Mesendoderm (in vitro differentiated cells): Measurements from ENCODE around the gene PSMA8.
A peak's percentile ranks its signal among the peaks of the same experiment; 100 is the strongest.
"Not testable (repeated sequence)": the region's sequence is repeated elsewhere in the genome, so short reads cannot be mapped to it uniquely, and the experiment has no call there.

ENCODE experiments used
- DNase-seq: peaks from one replicate; pipeline ENCODE4 v3.0.0; 2013
- H2AK5ac ChIP-seq: 2 replicates; pipeline ENCODE4 v1.6.1; 2013; ENCODE audit warnings: low read length, inconsistent platforms
- H2BK120ac ChIP-seq: 2 replicates; pipeline ENCODE4 v1.6.1; 2013; ENCODE audit warnings: low read depth, mild to moderate bottlenecking, low read length, moderate library complexity, mixed read lengths
- H2BK15ac ChIP-seq: replicated peaks from 2 replicates; pipeline ENCODE4 v1.6.1; 2013; ENCODE audit warnings: low read depth, mild to moderate bottlenecking, moderate library complexity
- H2BK5ac ChIP-seq: 2 replicates; pipeline ENCODE4 v1.6.1; 2013; ENCODE audit warnings: low read length, inconsistent platforms
- H3K18ac ChIP-seq: 2 replicates; pipeline ENCODE4 v1.6.1; 2013; ENCODE audit warnings: mild to moderate bottlenecking, low read length, mixed read lengths
- H3K23ac ChIP-seq: one replicate; pipeline ENCODE4 v1.6.1; 2013; ENCODE audit warnings: low read length
- H3K27ac ChIP-seq: 2 replicates; pipeline ENCODE4 v1.5.1; 2013; ENCODE audit warnings: low read depth, mild to moderate bottlenecking, inconsistent platforms, low read length, moderate library complexity
- H3K27me3 ChIP-seq: 2 replicates; pipeline ENCODE4 v1.6.1; 2013; ENCODE audit warnings: low read length, control low read depth, mild to moderate bottlenecking, inconsistent platforms; ENCODE audit not compliant: insufficient read depth, poor library complexity
- H3K36me3 ChIP-seq: 2 replicates; pipeline ENCODE4 v1.6.1; 2013; ENCODE audit warnings: low read length, inconsistent platforms; ENCODE audit not compliant: control insufficient read depth, insufficient read depth
- H3K4ac ChIP-seq: one replicate; pipeline ENCODE4 v1.6.1; 2013; ENCODE audit warnings: low read depth, mild to moderate bottlenecking, low read length, moderate library complexity
- H3K4me1 ChIP-seq: 2 replicates; pipeline ENCODE4 v1.6.1; 2013; ENCODE audit warnings: low read depth, low read length, inconsistent platforms; ENCODE audit not compliant: control insufficient read depth
- H3K4me2 ChIP-seq: 2 replicates; pipeline ENCODE4 v1.6.1; 2013; ENCODE audit warnings: low read length
- H3K4me3 ChIP-seq: 2 replicates; pipeline ENCODE4 v1.5.1; 2013; ENCODE audit warnings: mild to moderate bottlenecking, low read length
- H3K56ac ChIP-seq: one replicate; pipeline ENCODE4 v1.6.1; 2013; ENCODE audit warnings: low read length
- H3K79me1 ChIP-seq: 2 replicates; pipeline ENCODE4 v1.6.1; 2013; ENCODE audit warnings: low read length, inconsistent platforms
- H3K79me2 ChIP-seq: 2 replicates; pipeline ENCODE4 v1.6.1; 2013; ENCODE audit warnings: mild to moderate bottlenecking, low read length; ENCODE audit not compliant: control insufficient read depth, insufficient read depth
- H3K9ac ChIP-seq: 2 replicates; pipeline ENCODE4 v1.6.1; 2013; ENCODE audit warnings: low read length, inconsistent platforms
- H4K5ac ChIP-seq: one replicate; pipeline ENCODE4 v1.6.1; 2013; ENCODE audit warnings: low read length
- H4K8ac ChIP-seq: one replicate; pipeline ENCODE4 v1.6.1; 2013; ENCODE audit warnings: low read depth, mild to moderate bottlenecking, control low read depth, low read length, moderate library complexity
- WGBS: extraction: QIAGEN DNeasy Blood & Tissue Kit; methylation state at CpG from one replicate; pipeline ENCODE4 v1.1.7; 2013; ENCODE audit warnings: low lambda C conversion rate, missing lambda C conversion rate; ENCODE audit not compliant: insufficient coverage; ENCODE audit errors: extremely low coverage; 5-methylcytosine and 5-hydroxymethylcytosine counted together

Gene PSMA8

GRCh38 chr18:26237363-26237762 lies 103.7 kb downstream of the PSMA8 start:
- not testable (repeated sequence) for H3K4ac ChIP-seq, H2AK5ac ChIP-seq, H3K56ac ChIP-seq, H4K8ac ChIP-seq, H4K5ac ChIP-seq, H3K23ac ChIP-seq, H3K36me3 ChIP-seq, H3K27me3 ChIP-seq, H3K18ac ChIP-seq, H2BK5ac ChIP-seq, H2BK120ac ChIP-seq, H2BK15ac ChIP-seq, H3K4me2 ChIP-seq, H3K79me1 ChIP-seq, H3K9ac ChIP-seq, H3K4me3 ChIP-seq, H3K27ac ChIP-seq
- DNase-seq, result peak; percentile 61
- H3K79me2 ChIP-seq, result peaks cover 15% of the 10 kb centered on the region
- H3K4me1 ChIP-seq, result peaks cover 17% of the 10 kb centered on the region
- no CpG with 5 or more reads among the region's 2 CpGs for WGBS

DNA sequence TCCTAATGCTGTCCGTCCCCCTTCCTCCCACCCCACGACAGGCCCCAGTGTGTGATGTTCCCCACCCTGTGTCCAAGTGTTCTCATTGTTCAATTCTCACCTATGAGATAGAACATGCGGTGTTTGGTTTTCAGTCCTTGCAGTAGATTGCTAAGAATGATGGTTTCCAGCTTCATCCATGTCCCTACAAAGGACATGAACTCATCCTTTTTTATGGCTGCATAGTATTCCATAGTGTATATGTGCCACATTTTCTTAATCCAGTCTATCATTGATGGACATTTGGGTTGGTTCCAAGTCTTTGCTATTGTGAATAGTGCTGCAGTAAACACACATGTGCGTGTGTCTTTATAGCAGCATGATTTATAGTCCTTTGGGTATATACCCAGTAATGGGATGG lies 105.0 kb downstream of the PSMA8 start:
- peaks cover 14% of the 10 kb centered on the region for H3K79me2 ChIP-seq
- WGBS, result no CpG with 5 or more reads among the region's 4 CpGs
- H3K4me1 ChIP-seq, H3K27ac ChIP-seq, H3K4me3 ChIP-seq, H2BK5ac ChIP-seq, DNase-seq, H3K9ac ChIP-seq, H4K5ac ChIP-seq, H3K27me3 ChIP-seq, H3K36me3 ChIP-seq, H3K18ac ChIP-seq, H3K4ac ChIP-seq, H4K8ac ChIP-seq, H3K23ac ChIP-seq, H3K4me2 ChIP-seq, H2BK15ac ChIP-seq, H3K79me1 ChIP-seq, H3K56ac ChIP-seq, H2BK120ac ChIP-seq, H2AK5ac ChIP-seq: not testable (repeated sequence)

- not testable (repeated sequence) for H3K23ac ChIP-seq, H2AK5ac ChIP-seq, H4K5ac ChIP-seq, H2BK120ac ChIP-seq, H3K4me2 ChIP-seq, H2BK15ac ChIP-seq, H3K27ac ChIP-seq, H3K4me1 ChIP-seq, H3K79me2 ChIP-seq, H2BK5ac ChIP-seq, H3K9ac ChIP-seq, DNase-seq, H4K8ac ChIP-seq, H3K56ac ChIP-seq, H3K36me3 ChIP-seq, H3K4me3 ChIP-seq, H3K79me1 ChIP-seq, H3K18ac ChIP-seq, H3K4ac ChIP-seq, H3K27me3 ChIP-seq
- WGBS, result no CpG with 5 or more reads among the region's 4 CpGs
Measured at GRCh38 chr18:26242392-26242791, 108.7 kb downstream of the PSMA8 start.
